Measurements from ENCODE around the gene ANXA6.
A peak's percentile ranks its signal among the peaks of the same experiment; 100 is the strongest.

The ANXA6 gene

DNA sequence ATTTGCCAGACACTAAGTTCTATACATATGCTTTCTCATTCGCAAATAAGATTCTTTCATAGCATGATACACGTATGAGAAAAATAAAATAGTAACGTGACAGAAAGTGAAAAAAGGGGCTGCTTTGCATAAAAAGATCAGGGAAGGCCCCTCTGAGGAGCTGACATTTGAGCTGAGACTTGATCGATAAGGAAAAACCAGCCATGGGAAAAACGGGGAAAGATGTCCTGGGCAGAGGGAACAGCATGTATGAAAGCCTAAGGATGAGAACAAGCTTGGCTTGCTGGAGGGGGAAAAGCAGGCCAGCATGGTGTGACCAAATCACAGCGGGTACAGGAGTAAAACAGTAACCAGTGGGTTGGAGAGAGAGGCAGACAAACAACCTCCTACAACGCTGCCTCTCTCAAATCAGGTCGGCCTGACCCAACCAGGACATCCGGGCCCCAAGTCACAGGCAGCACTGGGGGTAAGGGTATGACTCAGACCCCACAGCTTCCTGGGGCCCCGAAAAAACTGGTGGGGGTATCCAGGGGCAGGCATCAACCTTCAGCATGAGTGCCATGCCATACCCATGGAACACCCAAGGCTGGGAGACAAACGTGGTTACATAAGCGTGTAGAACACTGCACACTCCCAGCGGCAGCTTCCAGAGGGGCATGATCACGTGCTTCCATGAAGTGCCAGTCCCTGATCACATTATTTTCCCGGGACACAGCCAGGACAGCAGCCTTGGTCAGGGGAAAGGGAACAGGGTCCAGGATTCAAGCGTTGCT lies 78.9 kb downstream of the ANXA6 start:
- no peak for DNase-seq

DNA sequence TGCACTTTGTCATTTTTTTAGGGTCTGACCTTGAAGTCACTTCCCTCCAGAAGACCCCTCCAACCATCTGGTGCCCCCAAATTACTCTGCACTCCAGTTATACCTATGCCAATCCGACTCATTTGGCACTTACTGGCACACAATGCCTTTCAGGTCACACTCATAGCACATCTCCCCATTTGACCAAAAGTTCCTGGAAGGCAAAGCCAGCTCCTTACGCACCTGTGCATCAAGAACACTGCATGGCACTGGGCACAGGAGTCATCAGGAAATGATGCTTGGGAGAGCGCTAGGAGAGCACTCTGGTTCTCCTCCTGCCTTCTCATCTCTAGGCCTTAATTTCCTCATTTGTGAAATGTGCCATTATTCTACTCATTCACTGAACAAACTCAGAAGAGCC lies 79.6 kb downstream of the ANXA6 start:
- DNase-seq: no peak

GRCh38 chr5:151077419-151077818 lies 80.2 kb downstream of the ANXA6 start:
- DNase-seq: no peak

DNA sequence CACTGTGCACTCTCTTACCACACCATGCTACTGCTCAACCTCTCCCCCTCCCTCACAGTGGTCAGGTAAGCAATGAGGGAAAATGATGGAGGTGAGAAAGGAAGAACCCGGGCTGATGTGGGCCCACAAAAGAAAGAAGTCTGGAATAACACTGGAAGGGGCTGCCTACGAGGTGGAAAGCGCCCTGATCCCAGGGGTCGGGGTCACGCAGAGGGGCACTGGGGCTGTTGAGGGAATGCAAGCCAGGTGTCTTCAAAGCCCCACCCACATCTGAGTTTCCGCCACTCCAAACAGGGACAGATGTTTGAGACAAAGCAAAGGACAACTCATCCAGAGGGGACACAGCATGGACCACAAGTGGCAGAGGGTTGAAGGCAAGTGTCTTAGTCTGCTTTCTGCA lies 81.0 kb downstream of the ANXA6 start:
- DNase-seq: no peak

GRCh38 chr5:151075698-151076331 lies 81.8 kb downstream of the ANXA6 start:
- no peak for DNase-seq

GRCh38 chr5:151074557-151074956 lies 83.0 kb downstream of the ANXA6 start:
- DNase-seq: no peak

GRCh38 chr5:151073280-151073679 lies 84.3 kb downstream of the ANXA6 start:
- DNase-seq: no peak

DNA sequence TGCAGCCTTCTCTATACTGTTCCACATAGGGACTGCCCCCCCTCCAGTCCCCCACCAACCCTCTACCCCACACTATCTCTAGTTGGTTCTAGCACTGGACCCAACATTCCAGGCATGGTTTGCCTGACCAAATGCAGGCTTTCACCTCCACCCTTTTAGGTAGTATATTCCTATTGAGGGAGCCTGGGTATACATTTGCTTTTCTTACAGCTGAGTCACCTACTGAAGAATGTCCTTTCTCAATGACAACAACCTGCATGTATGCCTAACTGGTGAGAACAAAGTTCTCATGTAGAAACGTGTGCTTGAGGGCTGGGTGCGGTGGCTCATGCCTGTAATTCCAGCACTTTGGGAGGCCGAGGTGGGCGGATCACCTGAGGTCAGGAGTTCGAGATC lies 85.0 kb downstream of the ANXA6 start:
- no peak for DNase-seq

DNA sequence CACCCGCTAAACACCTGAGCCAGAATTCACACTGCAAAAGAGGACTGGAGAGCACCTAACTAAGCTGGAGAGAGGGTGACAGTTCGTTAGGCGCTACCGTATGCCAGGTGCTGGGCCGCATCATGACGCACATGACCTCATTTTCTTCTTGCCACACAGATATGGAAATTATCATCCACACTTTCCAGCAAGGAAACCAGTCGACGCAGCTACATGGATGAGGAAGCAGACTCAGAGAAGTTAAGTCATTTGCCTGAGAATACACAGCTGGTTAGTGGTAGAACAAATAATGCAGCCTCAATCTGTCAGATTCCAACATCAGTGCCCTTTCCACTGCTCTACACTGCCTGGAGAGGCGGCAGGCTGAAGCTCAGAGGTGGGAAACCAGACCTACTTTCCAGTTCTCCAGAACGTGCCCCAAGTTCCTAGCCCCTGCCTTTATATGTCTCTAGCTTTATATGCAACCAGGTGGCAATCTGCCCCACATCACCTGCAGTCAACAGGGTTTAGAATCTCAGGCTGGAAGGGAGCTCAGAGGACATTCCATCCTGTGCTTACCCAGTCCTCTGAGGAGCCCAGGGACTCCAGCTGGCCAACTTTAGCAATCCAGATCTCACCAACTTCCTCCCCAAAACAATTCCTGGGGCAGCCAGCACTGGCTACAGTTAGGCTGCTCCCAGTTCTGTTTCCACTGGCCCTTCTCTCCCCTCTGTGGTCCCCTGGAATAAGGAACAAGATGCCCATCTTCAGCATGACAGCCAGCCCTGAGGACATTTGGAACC lies 85.5 kb downstream of the ANXA6 start:
- DNase-seq: peak; percentile 42

- no peak for DNase-seq
Measured at GRCh38 chr5:151071021-151071420, 86.6 kb downstream of the ANXA6 start.

DNA sequence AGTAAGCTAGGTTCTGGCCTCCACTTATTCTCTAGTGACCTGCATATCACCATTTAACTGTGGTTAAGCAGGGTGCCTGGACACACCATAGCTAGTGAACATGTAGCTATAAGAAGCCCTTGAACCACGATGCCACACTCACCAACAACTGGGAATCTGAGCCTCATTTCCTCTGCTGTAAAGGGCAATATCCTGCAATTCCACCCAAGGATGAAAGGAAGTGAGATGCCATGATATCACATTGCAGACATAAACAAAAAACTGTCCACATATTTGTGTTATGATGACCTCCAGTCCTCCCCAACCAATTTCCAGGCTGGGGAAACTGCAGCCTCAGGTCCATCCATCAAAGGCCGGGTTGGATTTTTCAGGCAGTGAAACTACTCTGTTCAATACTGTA lies 87.1 kb downstream of the ANXA6 start:
- no peak for DNase-seq

DNA sequence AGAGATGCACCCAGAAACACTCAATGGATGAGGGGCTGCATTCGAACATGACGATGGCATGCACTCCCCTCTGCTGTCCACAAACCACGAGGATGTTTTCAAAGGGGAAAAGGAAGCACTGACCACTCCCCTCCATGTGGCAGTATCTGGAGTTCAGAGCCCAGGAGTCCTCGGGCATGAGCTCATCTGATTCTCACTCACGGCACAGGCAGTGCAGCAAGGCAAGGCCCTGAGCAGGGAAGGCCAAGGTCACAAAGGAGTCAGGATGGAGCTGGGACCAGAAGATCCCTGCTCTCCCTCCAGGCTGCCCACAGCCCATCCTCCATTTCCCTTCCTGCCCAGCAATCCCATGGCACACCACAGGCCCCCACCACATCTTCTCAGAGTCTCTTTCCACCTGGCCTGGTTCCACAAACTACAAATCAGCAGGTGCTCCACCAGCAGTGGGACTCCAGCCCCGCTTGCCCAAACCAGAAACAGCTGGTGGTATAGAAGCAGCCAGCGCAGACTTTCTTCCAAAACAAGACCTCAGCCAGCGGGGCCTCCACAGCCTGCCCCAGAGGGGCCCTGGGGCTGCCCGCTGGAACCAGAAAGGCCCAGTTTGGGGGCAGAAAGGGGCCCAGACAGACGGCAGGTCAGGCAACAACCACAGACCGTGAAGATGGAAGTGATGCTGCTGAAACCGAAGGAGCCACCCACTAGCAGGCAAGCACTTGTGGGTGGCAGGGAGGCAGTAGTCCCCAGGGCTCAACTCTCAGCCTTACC lies 89.0 kb downstream of the ANXA6 start:
- DNase-seq: no peak

- DNase-seq: no peak
Measured at GRCh38 chr5:151067632-151068432, 89.7 kb downstream of the ANXA6 start.

DNA sequence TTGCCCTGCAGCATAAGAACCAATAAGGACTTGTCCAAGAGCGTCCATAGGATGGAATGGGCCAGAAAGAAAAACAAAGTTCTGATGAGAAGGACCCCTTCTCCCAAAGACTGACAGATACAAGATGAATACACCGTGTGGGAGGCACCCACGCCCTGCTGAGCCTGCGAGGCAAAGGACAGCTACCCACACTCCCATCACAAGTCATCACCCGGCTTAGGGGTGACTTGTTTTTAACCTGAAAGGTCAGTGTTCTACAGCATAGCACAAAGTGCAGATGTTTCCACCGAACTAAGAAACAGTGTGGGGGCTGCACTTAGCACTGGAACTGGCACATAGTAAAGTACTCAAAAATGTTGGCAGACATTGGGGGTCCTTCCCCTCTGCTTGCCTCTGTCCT lies 90.7 kb downstream of the ANXA6 start:
- DNase-seq: no peak

DNA sequence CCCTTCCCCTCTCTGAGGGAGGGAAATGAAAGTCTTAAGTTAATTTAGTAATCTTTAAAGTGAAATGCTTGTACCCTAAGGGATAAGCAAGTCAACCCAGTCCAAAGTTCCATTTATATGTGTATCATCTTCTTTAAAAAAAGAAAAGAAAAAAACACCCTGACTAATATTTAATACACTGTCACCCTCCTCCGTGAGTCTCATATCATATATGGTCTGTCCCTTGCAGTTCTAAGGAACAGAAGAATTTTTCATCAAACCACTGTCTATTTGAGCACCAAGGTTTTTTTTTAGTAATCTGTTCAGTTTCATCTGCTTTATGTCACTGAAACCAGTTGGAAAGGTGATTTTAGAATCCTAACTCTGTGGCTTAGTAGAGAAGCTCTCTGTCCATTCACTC lies 92.0 kb downstream of the ANXA6 start:
- DNase-seq: no peak

GRCh38 chr5:151064916-151065499 lies 92.6 kb downstream of the ANXA6 start:
- DNase-seq: no peak

DNA sequence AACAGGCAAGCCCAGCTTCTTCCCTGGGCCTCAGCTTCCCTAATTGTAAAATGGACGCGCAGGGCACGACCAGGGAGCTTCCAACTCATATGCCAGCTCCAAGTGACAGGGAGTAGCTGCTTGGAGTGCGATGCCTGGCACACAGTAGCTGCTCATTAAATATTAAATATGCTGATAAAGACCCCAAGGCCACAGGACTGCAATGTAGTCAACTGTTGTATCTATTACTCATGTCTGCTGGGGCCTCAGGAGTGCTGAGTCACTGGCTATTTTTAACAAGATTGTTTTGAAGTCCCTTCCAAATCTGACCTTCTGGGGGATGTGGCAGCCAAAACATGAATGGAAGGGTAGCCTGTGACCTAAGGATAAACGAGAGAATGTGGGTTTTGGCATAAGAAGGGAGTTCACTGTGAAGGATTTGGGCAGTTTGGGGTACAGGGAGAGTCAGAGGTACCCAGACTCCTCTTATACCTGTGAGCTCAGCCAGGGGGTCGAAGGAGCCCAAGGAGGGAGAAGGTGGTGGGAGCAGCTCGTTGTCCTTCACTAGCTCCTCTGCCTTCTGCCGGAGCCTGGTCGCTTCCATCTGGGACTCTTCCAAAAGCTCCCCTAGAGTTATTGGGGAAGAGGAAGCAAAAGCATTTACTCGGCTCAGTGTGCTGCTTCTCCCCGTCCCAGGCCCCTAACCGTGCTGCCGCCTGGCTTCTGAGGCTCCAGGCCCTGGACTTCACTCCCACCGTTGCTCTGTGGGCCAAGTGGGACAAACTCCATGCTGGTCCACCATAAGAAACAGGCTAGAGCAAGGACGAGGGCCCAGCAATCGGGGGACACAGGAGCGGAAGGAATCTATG lies 94.2 kb downstream of the ANXA6 start:
- no peak for DNase-seq

GRCh38 chr5:151062405-151063141 lies 95.0 kb downstream of the ANXA6 start:
- DNase-seq: no peak

GRCh38 chr5:151060742-151061141 lies 96.8 kb downstream of the ANXA6 start:
- DNase-seq: no peak

GRCh38 chr5:151058891-151059489 lies 98.6 kb downstream of the ANXA6 start:
- DNase-seq: no peak
